Esophagus squamous epithelium (tissue), 4 donors: ENCODE data around the gene TPI1.

Source experiments
- CTCF ChIP-seq, 6 experiments: fragments of 450-650 bp in 4 of 6; fragments of 200-600 bp in 2 of 6; sonication (generic) in 2 of 6; IDR thresholded peaks; one replicate each; pipeline ENCODE4 v1.5.1; 2016 to 2019; ENCODE audit warnings: antibody characterized with exemption in 6 of 6, mild to moderate bottlenecking in 4 of 6, moderate library complexity in 4 of 6
- POLR2A ChIP-seq, 4 donors: fragments of 450-650 bp; IDR thresholded peaks; one replicate each; pipeline ENCODE4 v1.6.1; 2017; ENCODE audit warnings: antibody characterized with exemption in 4 of 4, mild to moderate bottlenecking in 4 of 4, moderate library complexity in 3 of 4

- TF ChIP-seq CTCF (IDR thresholded peaks at IDR 0.05) (no peak), POLR2A (IDR thresholded peaks at IDR 0.05) (no peak)
These were observed 52.3 kb downstream of the TPI1 start for GRCh38 chr12:6919588-6919987.
